Endothelial cell of umbilical vein (primary cell): ENCODE data around the gene TNFAIP8.

Experiments
- EZH2 ChIP-seq: IDR thresholded peaks from 2 replicates; pipeline ENCODE4 v1.6.1; 2012; ENCODE audit warnings: borderline replicate concordance, low read depth, mild to moderate bottlenecking, moderate library complexity, low read length, inconsistent platforms; ENCODE audit not compliant: severe bottlenecking
- TF ChIP-seq, protein P1 (sequence below), 2 donors: IDR thresholded peaks; 1 replicate in 1 of 2; 2 replicates in 1 of 2; pipeline ENCODE4 v1.5.1; 2011; ENCODE audit warnings: low read length in 2 of 2, mild to moderate bottlenecking in 2 of 2, moderate library complexity in 2 of 2, control low read depth in 1 of 2, inconsistent platforms in 1 of 2, low read depth in 1 of 2; ENCODE audit not compliant: insufficient read depth in 1 of 2; ENCODE audit errors: extremely low read depth in 1 of 2

DNA sequence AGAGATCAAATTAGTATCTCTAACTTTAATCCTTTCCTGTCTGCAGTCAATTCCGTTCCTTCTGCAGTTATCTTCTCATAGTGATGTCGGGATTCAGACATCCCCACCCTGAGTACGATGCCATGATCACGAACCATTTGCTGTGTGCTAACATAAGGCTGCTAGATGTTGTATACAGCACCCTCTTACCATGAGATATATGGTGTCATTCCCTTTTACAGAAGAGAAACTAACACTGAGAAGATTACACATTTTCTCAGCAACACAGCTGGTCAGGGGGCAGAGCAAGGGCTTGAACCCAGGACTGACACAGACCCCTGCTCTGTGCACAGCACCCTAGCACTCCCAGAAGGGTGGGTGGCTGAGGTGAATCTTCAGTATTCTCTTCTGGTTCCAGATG lies 49.6 kb downstream of the TNFAIP8 start:
- TF ChIP-seq EZH2 = no peak
- TF ChIP-seq, protein P1, sequence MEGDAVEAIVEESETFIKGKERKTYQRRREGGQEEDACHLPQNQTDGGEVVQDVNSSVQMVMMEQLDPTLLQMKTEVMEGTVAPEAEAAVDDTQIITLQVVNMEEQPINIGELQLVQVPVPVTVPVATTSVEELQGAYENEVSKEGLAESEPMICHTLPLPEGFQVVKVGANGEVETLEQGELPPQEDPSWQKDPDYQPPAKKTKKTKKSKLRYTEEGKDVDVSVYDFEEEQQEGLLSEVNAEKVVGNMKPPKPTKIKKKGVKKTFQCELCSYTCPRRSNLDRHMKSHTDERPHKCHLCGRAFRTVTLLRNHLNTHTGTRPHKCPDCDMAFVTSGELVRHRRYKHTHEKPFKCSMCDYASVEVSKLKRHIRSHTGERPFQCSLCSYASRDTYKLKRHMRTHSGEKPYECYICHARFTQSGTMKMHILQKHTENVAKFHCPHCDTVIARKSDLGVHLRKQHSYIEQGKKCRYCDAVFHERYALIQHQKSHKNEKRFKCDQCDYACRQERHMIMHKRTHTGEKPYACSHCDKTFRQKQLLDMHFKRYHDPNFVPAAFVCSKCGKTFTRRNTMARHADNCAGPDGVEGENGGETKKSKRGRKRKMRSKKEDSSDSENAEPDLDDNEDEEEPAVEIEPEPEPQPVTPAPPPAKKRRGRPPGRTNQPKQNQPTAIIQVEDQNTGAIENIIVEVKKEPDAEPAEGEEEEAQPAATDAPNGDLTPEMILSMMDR (IDR thresholded peaks at IDR 0.05; ENCODE audit: extremely low read depth in 1 of 2, insufficient read depth in 1 of 2, low read depth in 1 of 2, low read length in 2 of 2) = no peak
